GM18508 (cell line): ENCODE data around the gene CYSRT1.
"Not testable (repeated sequence)": the region's sequence is repeated elsewhere in the genome, so short reads cannot be mapped to it uniquely, and the experiment has no call there.

Source experiments
- ATAC-seq: cut with Tn5 transposase; IDR thresholded peaks from one replicate; pipeline ENCODE4 v1.9.1; 2021; ENCODE audit warnings: moderate number of reproducible peaks; ENCODE audit not compliant: insufficient read depth, unreplicated experiment

The CYSRT1 gene

GRCh38 chr9:137245450-137246421 lies 20.8 kb downstream of the CYSRT1 start:
- no peak for ATAC-seq

- no peak for ATAC-seq
Measured at GRCh38 chr9:137247135-137247915, 22.4 kb downstream of the CYSRT1 start.

GRCh38 chr9:137247916-137248175 lies 22.9 kb downstream of the CYSRT1 start:
- ATAC-seq, result no peak

GRCh38 chr9:137250329-137251193 lies 25.6 kb downstream of the CYSRT1 start:
- ATAC-seq, result no peak

- ATAC-seq, result no peak
Measured at GRCh38 chr9:137251194-137251461, 26.2 kb downstream of the CYSRT1 start, which contains the start of gene STPG3. Gene STPG3, plus strand, starts transcription at chr9:137251286. Its CDS starts 1 bp downstream, at chr9:137251287.

- no peak for ATAC-seq
Measured at GRCh38 chr9:137251490-137252268, 26.7 kb downstream of the CYSRT1 start.

GRCh38 chr9:137252555-137253506 lies 27.9 kb downstream of the CYSRT1 start:
- no peak for ATAC-seq

- ATAC-seq, result no peak
Measured at GRCh38 chr9:137253717-137254623, 29.0 kb downstream of the CYSRT1 start.

GRCh38 chr9:137254624-137255447 lies 29.9 kb downstream of the CYSRT1 start, which contains the start of gene NELFB:
Gene NELFB, plus strand, starts transcription at chr9:137255327.
- ATAC-seq, result no peak

- ATAC-seq, result no peak
Measured at GRCh38 chr9:137255448-137256114, 30.6 kb downstream of the CYSRT1 start.

GRCh38 chr9:137256362-137256761 lies 31.4 kb downstream of the CYSRT1 start:
- ATAC-seq, result no peak

GRCh38 chr9:137256856-137257255 lies 31.9 kb downstream of the CYSRT1 start:
- ATAC-seq, result no peak

- not testable (repeated sequence) for ATAC-seq
Measured at GRCh38 chr9:137262173-137262908, 37.4 kb downstream of the CYSRT1 start.

- no peak for ATAC-seq
Measured at GRCh38 chr9:137262909-137263285, 37.9 kb downstream of the CYSRT1 start.

GRCh38 chr9:137263506-137263905 lies 38.5 kb downstream of the CYSRT1 start:
- no peak for ATAC-seq

- ATAC-seq, result no peak
Measured at GRCh38 chr9:137264067-137264466, 39.1 kb downstream of the CYSRT1 start.
